Fibroblast of lung (primary cell): ENCODE data around the gene JKAMP. TPM values are rescaled to one million over a fixed set of nuclear protein-coding genes. Genes with fewer than 3 reads are reported as not detected.

ENCODE experiments used
- DNase-seq, 2 donors: peaks; one replicate each; pipeline versions ENCODE4 v3.0.0 to v3.0.0-alpha.2; 2010; ENCODE audit warnings: low read depth in 2 of 2
- H2AFZ ChIP-seq: 2 replicates; pipeline ENCODE4 v1.5.1; 2012; ENCODE audit warnings: low read length, control low read depth, inconsistent platforms
- H3K27ac ChIP-seq: 2 replicates; pipeline ENCODE4 v1.5.1; 2011; ENCODE audit warnings: low read length, control low read depth; ENCODE audit not compliant: insufficient read depth
- H3K27me3 ChIP-seq: 2 replicates; pipeline ENCODE4 v1.5.1; 2011; ENCODE audit warnings: mild to moderate bottlenecking, low read length; ENCODE audit not compliant: control insufficient read depth, insufficient read depth
- H3K36me3 ChIP-seq: 2 replicates; pipeline ENCODE4 v1.5.1; 2011; ENCODE audit warnings: low read length; ENCODE audit not compliant: control insufficient read depth, insufficient read depth
- H3K4me1 ChIP-seq: 2 replicates; pipeline ENCODE4 v1.5.1; 2011; ENCODE audit warnings: low read length; ENCODE audit not compliant: control insufficient read depth, insufficient read depth; ENCODE audit errors: extremely low read depth
- H3K4me2 ChIP-seq: 2 replicates; pipeline ENCODE4 v1.5.1; 2011; ENCODE audit warnings: low read length, control low read depth; ENCODE audit not compliant: insufficient read depth; ENCODE audit errors: extremely low read depth
- H3K4me3 ChIP-seq, 4 experiments: fragments of 200-600 bp in 1 of 4; sonication (generic) in 1 of 4; replicated peaks in 1 of 4; 2 replicates each; pipeline ENCODE4 v1.5.1; 2011 to 2016; ENCODE audit warnings: low read length in 4 of 4, low read depth in 3 of 4, mild to moderate bottlenecking in 3 of 4, control low read depth in 2 of 4, inconsistent platforms in 1 of 4, mixed read lengths in 1 of 4; ENCODE audit not compliant: insufficient read depth in 1 of 4; ENCODE audit errors: control extremely low read depth in 1 of 4
- H3K79me2 ChIP-seq: 2 replicates; pipeline ENCODE4 v1.5.1; 2012; ENCODE audit warnings: mild to moderate bottlenecking, low read length, inconsistent platforms; ENCODE audit not compliant: control insufficient read depth, insufficient read depth
- H3K9ac ChIP-seq: 2 replicates; pipeline ENCODE4 v1.5.1; 2011; ENCODE audit warnings: mild to moderate bottlenecking, low read length, control low read depth; ENCODE audit not compliant: insufficient read depth
- H3K9me3 ChIP-seq: 2 replicates; pipeline ENCODE4 v1.5.1; 2012; ENCODE audit warnings: low read depth, low read length; ENCODE audit not compliant: control insufficient read depth, insufficient read depth
- H4K20me1 ChIP-seq: 2 replicates; pipeline ENCODE4 v1.5.1; 2011; ENCODE audit warnings: low read length; ENCODE audit not compliant: control insufficient read depth, insufficient read depth; ENCODE audit errors: extremely low read depth
- EZH2 ChIP-seq: IDR thresholded peaks from 2 replicates; pipeline ENCODE4 v1.5.1; 2012; ENCODE audit warnings: low read length, control low read depth, mild to moderate bottlenecking; ENCODE audit errors: missing control alignments
- polyA plus RNA-seq, 2 donors: library from polyadenylated mRNA; depleted of rRNA in 1 of 2; stranded (reverse) in 1 of 2; unstranded in 1 of 2; fragments of >200 nt; gene quantifications; 2 replicates each; pipeline ENCODE4 v1.2.1, GENCODE V29; 2011 to 2012; ENCODE audit warnings: missing spikeins in 1 of 2
- total RNA-seq: library from RNA; depleted of rRNA; stranded (reverse); fragments of >200 nt; gene quantifications from 2 replicates; pipeline ENCODE4 v1.2.1, GENCODE V29; 2014
- TF ChIP-seq, protein P1 (sequence below), 2 donors: IDR thresholded peaks in 1 of 2; conservative IDR thresholded peaks in 1 of 2; 1 replicate in 1 of 2; 2 replicates in 1 of 2; pipeline ENCODE4 v1.5.1; 2011 to 2012; ENCODE audit warnings: low read length in 2 of 2, control low read depth in 1 of 2, inconsistent platforms in 1 of 2, low read depth in 1 of 2, mild to moderate bottlenecking in 1 of 2

Gene JKAMP
- total and polyA plus RNA-seq, 2 donors (not counting 1 experiment from before 2014, with no cell fraction given), result 80.1 to 207 TPM

- no peak for DNase-seq
- no peaks in the 10 kb centered on the region for H3K4me1 ChIP-seq
- H3K27ac ChIP-seq, result no peak overlapping the region
- H3K4me2 ChIP-seq, result no peak overlapping the region
- no peaks in the 10 kb centered on the region for H3K36me3 ChIP-seq
- H3K9me3 ChIP-seq, result no peaks in the 10 kb centered on the region
- no peaks in the 10 kb centered on the region for H3K27me3 ChIP-seq
- H3K9ac ChIP-seq, result no peak overlapping the region
- no peak for TF ChIP-seq EZH2
- TF ChIP-seq, protein P1, sequence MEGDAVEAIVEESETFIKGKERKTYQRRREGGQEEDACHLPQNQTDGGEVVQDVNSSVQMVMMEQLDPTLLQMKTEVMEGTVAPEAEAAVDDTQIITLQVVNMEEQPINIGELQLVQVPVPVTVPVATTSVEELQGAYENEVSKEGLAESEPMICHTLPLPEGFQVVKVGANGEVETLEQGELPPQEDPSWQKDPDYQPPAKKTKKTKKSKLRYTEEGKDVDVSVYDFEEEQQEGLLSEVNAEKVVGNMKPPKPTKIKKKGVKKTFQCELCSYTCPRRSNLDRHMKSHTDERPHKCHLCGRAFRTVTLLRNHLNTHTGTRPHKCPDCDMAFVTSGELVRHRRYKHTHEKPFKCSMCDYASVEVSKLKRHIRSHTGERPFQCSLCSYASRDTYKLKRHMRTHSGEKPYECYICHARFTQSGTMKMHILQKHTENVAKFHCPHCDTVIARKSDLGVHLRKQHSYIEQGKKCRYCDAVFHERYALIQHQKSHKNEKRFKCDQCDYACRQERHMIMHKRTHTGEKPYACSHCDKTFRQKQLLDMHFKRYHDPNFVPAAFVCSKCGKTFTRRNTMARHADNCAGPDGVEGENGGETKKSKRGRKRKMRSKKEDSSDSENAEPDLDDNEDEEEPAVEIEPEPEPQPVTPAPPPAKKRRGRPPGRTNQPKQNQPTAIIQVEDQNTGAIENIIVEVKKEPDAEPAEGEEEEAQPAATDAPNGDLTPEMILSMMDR (conservative IDR thresholded peaks at IDR 0.05 in 1 of 2, IDR thresholded peaks at IDR 0.05 in 1 of 2; ENCODE audit: low read depth in 1 of 2, low read length in 2 of 2), result no peak
- no peaks in the 10 kb centered on the region for H4K20me1 ChIP-seq
- H3K79me2 ChIP-seq, result no peaks in the 10 kb centered on the region
- no peak overlapping the region for H3K4me3 ChIP-seq
- H2AFZ ChIP-seq, result no peak overlapping the region
Measured at GRCh38 chr14:59510966-59511365, 26.6 kb downstream of the JKAMP start.

DNA sequence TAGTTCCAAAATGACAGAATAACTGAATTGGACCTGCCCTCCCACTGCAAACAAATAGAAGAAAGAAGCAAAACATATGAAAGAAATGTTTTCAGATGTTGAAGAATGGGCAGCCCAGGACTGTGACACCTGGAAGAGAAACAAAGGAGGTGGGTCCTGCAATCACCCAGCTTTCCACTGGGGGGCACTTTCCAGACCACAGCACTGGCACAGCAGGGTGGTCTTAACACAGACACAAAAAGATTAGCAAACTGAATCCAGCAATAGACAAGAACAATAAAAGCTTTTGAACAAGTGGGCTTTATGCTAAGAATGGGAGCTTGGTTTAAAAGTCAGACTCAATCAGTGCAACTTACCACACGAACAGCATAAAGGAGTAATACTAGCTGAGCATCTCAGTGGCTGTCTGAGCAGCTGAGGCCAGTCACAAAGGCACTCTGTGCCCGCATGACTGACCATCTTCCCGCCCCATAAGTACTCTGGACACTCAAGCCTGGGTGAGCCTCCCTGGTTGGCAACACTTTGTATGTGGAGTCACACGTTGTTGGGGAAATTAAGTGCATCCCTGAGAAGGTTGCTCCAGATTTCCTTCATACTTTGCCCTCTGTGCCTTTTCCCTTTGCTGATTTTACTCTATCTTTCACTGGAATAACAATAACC is 27.7 kb downstream of the JKAMP start:
- no peaks in the 10 kb centered on the region for H3K9me3 ChIP-seq
- H2AFZ ChIP-seq, result no peak overlapping the region
- no peak overlapping the region for H3K9ac ChIP-seq
- H3K27me3 ChIP-seq, result no peaks in the 10 kb centered on the region
- no peak for DNase-seq
- no peaks in the 10 kb centered on the region for H3K79me2 ChIP-seq
- H3K27ac ChIP-seq, result no peak overlapping the region
- H3K4me2 ChIP-seq, result no peak overlapping the region
- H3K4me1 ChIP-seq, result no peaks in the 10 kb centered on the region
- H3K36me3 ChIP-seq, result no peaks in the 10 kb centered on the region
- H4K20me1 ChIP-seq, result no peaks in the 10 kb centered on the region
- H3K4me3 ChIP-seq, result no peak overlapping the region
- TF ChIP-seq EZH2, result no peak
- TF ChIP-seq, protein P1 (conservative IDR thresholded peaks at IDR 0.05 in 1 of 2, IDR thresholded peaks at IDR 0.05 in 1 of 2; ENCODE audit: low read depth in 1 of 2, low read length in 2 of 2), result peak; percentile 54 to 70

- TF ChIP-seq, protein P1 (conservative IDR thresholded peaks at IDR 0.05 in 1 of 2, IDR thresholded peaks at IDR 0.05 in 1 of 2; ENCODE audit: low read depth in 1 of 2, low read length in 2 of 2), result no peak
- no peak for TF ChIP-seq EZH2
- H4K20me1 ChIP-seq, result no peaks in the 10 kb centered on the region
- H3K9ac ChIP-seq, result no peak overlapping the region
- H3K4me3 ChIP-seq, result no peak overlapping the region
- H3K9me3 ChIP-seq, result no peaks in the 10 kb centered on the region
- no peaks in the 10 kb centered on the region for H3K4me1 ChIP-seq
- H3K79me2 ChIP-seq, result no peaks in the 10 kb centered on the region
- H3K36me3 ChIP-seq, result no peaks in the 10 kb centered on the region
- no peak overlapping the region for H2AFZ ChIP-seq
- DNase-seq, result no peak
- H3K27me3 ChIP-seq, result no peaks in the 10 kb centered on the region
- H3K27ac ChIP-seq, result no peak overlapping the region
- no peak overlapping the region for H3K4me2 ChIP-seq
Measured at GRCh38 chr14:59520224-59520623, 35.9 kb downstream of the JKAMP start.
